ENCODE data around the gene ARHGEF4. TPM values are rescaled to one million over a fixed set of nuclear protein-coding genes. Genes with fewer than 3 reads are reported as not detected.

ARHGEF4 gene
- polyA plus RNA-seq, 1 donor (not counting 4 experiments of a cell fraction or from before 2014, with no cell fraction given): 22.6 TPM

DNA sequence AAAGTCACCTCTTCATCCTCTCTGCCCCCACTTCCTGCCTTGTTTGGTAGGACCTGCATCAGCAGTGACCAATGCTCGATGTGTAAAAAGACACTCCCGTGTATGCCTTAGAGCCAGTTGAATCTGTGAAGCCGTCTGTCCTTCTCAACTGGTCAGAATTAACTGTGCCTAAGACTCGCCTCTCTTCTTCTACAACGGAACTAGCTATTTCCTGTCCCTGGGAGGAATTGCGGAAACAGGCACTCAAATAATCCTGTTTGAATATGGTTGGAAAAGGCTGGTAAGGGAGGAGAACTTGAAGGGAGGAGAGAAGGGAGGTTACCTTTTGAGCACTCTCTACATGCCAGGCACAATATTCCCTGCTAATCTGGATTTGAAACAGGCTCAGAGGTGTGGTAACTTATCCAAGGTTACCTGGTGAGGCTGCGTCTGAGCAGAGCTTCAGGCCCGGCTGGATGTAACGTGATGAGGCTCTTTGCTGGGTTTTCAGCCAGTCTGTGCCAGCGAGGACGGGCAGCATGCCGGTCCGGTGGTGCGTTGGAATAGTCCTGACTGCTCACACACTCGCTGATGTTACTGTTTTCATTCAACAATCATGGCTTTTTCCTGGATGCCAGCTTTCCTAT lies 129.5 kb downstream of the ARHGEF4 start:
- Histone ChIP-seq H3K9me1 (ENCODE audit: control insufficient read depth, extremely low read depth, insufficient read depth, low read length) (no peaks in the 10 kb centered on the region), H3K27me3 (ENCODE audit: control insufficient read depth, extremely low read depth, insufficient read depth, low read length) (peaks cover 5% of the 10 kb centered on the region)

DNA sequence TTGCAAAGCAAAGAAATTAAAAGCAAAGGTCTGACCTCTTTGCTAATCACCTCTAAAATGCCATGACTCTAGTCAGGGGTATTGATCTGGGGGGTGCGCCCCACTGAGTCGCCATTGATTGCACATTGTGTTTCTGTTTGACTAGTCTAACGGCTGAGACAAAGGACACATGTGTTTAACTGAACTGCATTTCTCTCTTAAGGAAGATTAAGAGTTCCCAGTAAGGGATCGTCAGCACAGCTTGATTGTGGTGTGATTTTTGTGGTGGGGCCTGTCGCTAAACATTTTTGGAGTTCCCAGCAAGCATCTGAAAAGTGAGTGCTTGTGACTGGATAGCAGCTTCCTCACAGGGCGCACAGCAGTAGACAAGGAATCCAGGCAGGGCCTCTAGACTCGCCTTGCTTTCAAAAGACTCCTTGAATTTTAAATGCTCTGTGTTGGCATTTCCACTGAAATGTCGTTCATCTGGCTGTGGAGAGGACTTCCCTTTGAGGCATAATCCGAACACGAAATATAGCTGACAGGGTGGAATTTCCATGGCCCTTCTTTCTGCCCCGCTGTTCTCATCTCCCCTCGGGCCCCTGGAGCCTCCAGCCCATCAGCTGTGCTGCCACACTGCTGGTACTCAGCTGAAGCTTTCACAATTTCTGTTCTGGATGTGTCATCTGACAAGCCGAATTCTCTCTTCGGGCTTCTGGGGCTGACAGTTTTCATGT lies 130.2 kb downstream of the ARHGEF4 start:
- no peak for TF ChIP-seq CTCF (optimal IDR thresholded peaks at IDR 0.05 in 1 of 3, IDR thresholded peaks at IDR 0.05 in 1 of 3, conservative IDR thresholded peaks at IDR 0.05 in 1 of 3; ENCODE audit: extremely low read depth in 1 of 3, insufficient read depth in 2 of 3, low read length in 3 of 3)
- Histone ChIP-seq H3K79me2 (ENCODE audit: control insufficient read depth, insufficient read depth, low read length) (no peaks in the 10 kb centered on the region), H3K9me3 (ENCODE audit: control insufficient read depth, low read depth, low read length) (no peaks in the 10 kb centered on the region), H2AFZ (ENCODE audit: control insufficient read depth, low read length) (no peak overlapping the region), H3K27me3 (ENCODE audit: control insufficient read depth, extremely low read depth, insufficient read depth, low read length) (peaks cover 5% of the 10 kb centered on the region), H3K9ac (ENCODE audit: control insufficient read depth, extremely low read depth, insufficient read depth, low read length) (no peak overlapping the region), H4K20me1 (ENCODE audit: control insufficient read depth, extremely low read depth, insufficient read depth, low read length) (no peaks in the 10 kb centered on the region), H3K4me2 (ENCODE audit: control insufficient read depth, extremely low read depth, insufficient read depth, low read depth, low read length) (no peak overlapping the region), H3K27ac (ENCODE audit: control insufficient read depth, insufficient read depth, low read length) (no peak overlapping the region), H3K9me1 (ENCODE audit: control insufficient read depth, extremely low read depth, insufficient read depth, low read length) (no peaks in the 10 kb centered on the region), H3K4me3 (ENCODE audit: control insufficient read depth in 2 of 3, extremely low read depth in 1 of 3, insufficient read depth in 2 of 3, low read depth in 1 of 3, low read length in 3 of 3) (no peak overlapping the region), H3K4me1 (ENCODE audit: control insufficient read depth, extremely low read depth, insufficient read depth, low read length) (no peaks in the 10 kb centered on the region), H3K36me3 (ENCODE audit: control insufficient read depth in 2 of 2, extremely low read depth in 1 of 2, insufficient read depth in 2 of 2, low read length in 2 of 2) (peaks cover 0 to 4% of the 10 kb centered on the region in 2 experiments)
- dilution Hi-C loops (cut with MboI; ENCODE audit: extremely low pct_ligation_motif_present, low sequenced_read_pairs): no loop called here
- FAIRE-seq (no peak), DNase-seq (ENCODE audit: low read depth, low spot score) (no peak)

More for the DNA sequence above, 129.5 kb downstream of the ARHGEF4 start:
- no peak for FAIRE-seq
- Histone ChIP-seq H3K9ac (ENCODE audit: control insufficient read depth, extremely low read depth, insufficient read depth, low read length) (no peak overlapping the region), H3K4me1 (ENCODE audit: control insufficient read depth, extremely low read depth, insufficient read depth, low read length) (no peaks in the 10 kb centered on the region), H2AFZ (ENCODE audit: control insufficient read depth, low read length) (no peak overlapping the region), H4K20me1 (ENCODE audit: control insufficient read depth, extremely low read depth, insufficient read depth, low read length) (no peaks in the 10 kb centered on the region), H3K79me2 (ENCODE audit: control insufficient read depth, insufficient read depth, low read length) (no peaks in the 10 kb centered on the region), H3K9me3 (ENCODE audit: control insufficient read depth, low read depth, low read length) (no peaks in the 10 kb centered on the region), H3K4me2 (ENCODE audit: control insufficient read depth, extremely low read depth, insufficient read depth, low read depth, low read length) (no peak overlapping the region), H3K36me3 (ENCODE audit: control insufficient read depth in 2 of 2, extremely low read depth in 1 of 2, insufficient read depth in 2 of 2, low read length in 2 of 2) (peaks cover 4 to 7% of the 10 kb centered on the region in 2 experiments), H3K27ac (ENCODE audit: control insufficient read depth, insufficient read depth, low read length) (no peak overlapping the region), H3K4me3 (ENCODE audit: control insufficient read depth in 2 of 3, extremely low read depth in 1 of 3, insufficient read depth in 2 of 3, low read depth in 1 of 3, low read length in 3 of 3) (no peak overlapping the region)
- no peak for DNase-seq (ENCODE audit: low read depth, low spot score)
- dilution Hi-C loops (cut with MboI; ENCODE audit: extremely low pct_ligation_motif_present, low sequenced_read_pairs): no loop called here
- no peak for TF ChIP-seq CTCF (optimal IDR thresholded peaks at IDR 0.05 in 1 of 3, IDR thresholded peaks at IDR 0.05 in 1 of 3, conservative IDR thresholded peaks at IDR 0.05 in 1 of 3; ENCODE audit: extremely low read depth in 1 of 3, insufficient read depth in 2 of 3, low read length in 3 of 3)
- TF ChIP-seq EZH2 (IDR thresholded peaks at IDR 0.05; ENCODE audit: low read length): no peak

All from keratinocyte (primary cell).